Heart left ventricle (tissue), 16 donors: ENCODE results near the gene PRSS16. TPM values are rescaled to one million over a fixed set of nuclear protein-coding genes. Genes with fewer than 3 reads are reported as not detected.
"Not testable (repeated sequence)": the region's sequence is repeated elsewhere in the genome, so short reads cannot be mapped to it uniquely, and the experiment has no call there.

Experiments
- ATAC-seq, 4 donors: fragments of 200-7000 bp; cut with Tn5 transposase; one replicate each; pipeline ENCODE4 v1.9.1; 2020 to 2022; ENCODE audit warnings: moderate library complexity in 4 of 4, mild to moderate bottlenecking in 3 of 4, moderate number of reproducible peaks in 1 of 4
- DNase-seq, 5 donors: peaks; one replicate each; pipeline ENCODE4 v3.0.0-alpha.2; 2020
- H3K27ac ChIP-seq, 12 donors: fragments of 200-600 bp; sonication (generic) in 4 of 12; one replicate each; pipeline versions ENCODE4 v1.5.0 to v1.8.0; 2016 to 2022; ENCODE audit warnings: mild to moderate bottlenecking in 2 of 12
- H3K27me3 ChIP-seq, 9 donors: fragments of 200-600 bp; sonication (generic) in 2 of 9; one replicate each; pipeline versions ENCODE4 v1.5.1 to v1.8.0; 2016 to 2022; ENCODE audit warnings: mild to moderate bottlenecking in 3 of 9
- H3K36me3 ChIP-seq, 9 donors: fragments of 200-600 bp; sonication (generic) in 2 of 9; one replicate each; pipeline versions ENCODE4 v1.5.0 to v1.8.0; 2018 to 2022; ENCODE audit warnings: mild to moderate bottlenecking in 2 of 9
- H3K4me1 ChIP-seq, 12 donors: fragments of 200-600 bp; sonication (generic) in 4 of 12; one replicate each; pipeline versions ENCODE4 v1.5.0 to v1.8.0; 2016 to 2022; ENCODE audit warnings: mild to moderate bottlenecking in 3 of 12
- H3K4me3 ChIP-seq, 12 donors: fragments of 200-600 bp; sonication (generic) in 4 of 12; one replicate each; pipeline versions ENCODE4 v1.5.0 to v1.8.0; 2017 to 2022; ENCODE audit warnings: mild to moderate bottlenecking in 9 of 12, moderate library complexity in 4 of 12
- H3K9me3 ChIP-seq, 12 donors: fragments of 200-600 bp; sonication (generic) in 4 of 12; one replicate each; pipeline versions ENCODE4 v1.5.0 to v1.8.0; 2016 to 2022; ENCODE audit warnings: mild to moderate bottlenecking in 1 of 12
- POLR2A ChIP-seq, 2 donors: fragments of 450-650 bp; IDR thresholded peaks; one replicate each; pipeline ENCODE4 v1.6.1; 2017; ENCODE audit warnings: antibody characterized with exemption in 2 of 2, mild to moderate bottlenecking in 2 of 2, moderate library complexity in 2 of 2
- WGBS, 4 donors: extraction: QIAGEN DNeasy Blood & Tissue Kit in 2 of 4; methylation state at CpG; one replicate each; pipeline versions ENCODE4 v1.1.5 to v1.1.7; 2013 to 2018; 5-methylcytosine and 5-hydroxymethylcytosine counted together
- intact Hi-C, 10 donors: fragments of 100-400 bp; cut with DNase I; formaldehyde crosslinking; loops; one replicate each; pipeline versions ENCODE4 v1.11.1 to v1.14.2; 2022
- polyA plus RNA-seq, 2 donors: library from polyadenylated mRNA; stranded (reverse); fragments of 200-250 nt; gene quantifications; one replicate each; pipeline ENCODE4 v1.2.3, GENCODE V29; 2013
- total RNA-seq, 9 donors: library from RNA; depleted of rRNA in 2 of 9; stranded (reverse); fragments of >200 nt in 2 of 9; fragmentation: NEBNext Ultra II Directional in 3 of 9; extraction: Animal tissue kit (Norgen Biotek cat#: 25700) in 3 of 9; gene quantifications; one replicate each; pipeline versions ENCODE4 v1.1.0 to v1.2.4, GENCODE V29; 2016 to 2023
- TF ChIP-seq, protein P1 (sequence below), 12 donors: fragments of 200-600 bp; sonication (generic) in 4 of 12; IDR thresholded peaks; one replicate each; pipeline versions ENCODE4 v1.5.0 to v1.8.0; 2018 to 2022; ENCODE audit warnings: antibody characterized with exemption in 12 of 12, mild to moderate bottlenecking in 5 of 12
- donor health status: ischemic (EF 13 %, LVEDD 7.1; RV severe dilation, severe dysfunction).
- donor health status: healthy with polysubstance abuse.
- donor health status: DM: no; HTN: yes; CAD: no.
- donor health status: DM: no; HTN: no; CAD: no.
- donor health status: ischemic (EF 25% LVEDD 6.9; RV normal size, moderate dysfunction).
- donor health status: ischemic (EF 25% LVEDD 5.7; RV mildly dilated, moderate dysfunction).
- donor health status: healthy.
- donor health status: DM: yes; HTN: yes; CAD: no.
- donor health status: ischemic (EF 35%, LVEDD 5.7; RV mildly dilated, moderate dysfunction).
- donor health status: nonischemic (EF 11% LVEDD 7.7; RV severe dilation, severe dysfunction).
- donor health status: DM: yes; HTN: yes; CAD: no.
- donor health status: PGD.
- donor health status: ischemic (EF 29% LVEDD 5.4; RV normal size, mild dysfunction).
- donor health status: nonischemic (EF 23%, LVEDD 6.1; RV moderate dilation, normal function).

PRSS16 gene
- total and polyA plus RNA-seq, 11 donors: 0.11 to 1.5 TPM; not detected in 9

DNA sequence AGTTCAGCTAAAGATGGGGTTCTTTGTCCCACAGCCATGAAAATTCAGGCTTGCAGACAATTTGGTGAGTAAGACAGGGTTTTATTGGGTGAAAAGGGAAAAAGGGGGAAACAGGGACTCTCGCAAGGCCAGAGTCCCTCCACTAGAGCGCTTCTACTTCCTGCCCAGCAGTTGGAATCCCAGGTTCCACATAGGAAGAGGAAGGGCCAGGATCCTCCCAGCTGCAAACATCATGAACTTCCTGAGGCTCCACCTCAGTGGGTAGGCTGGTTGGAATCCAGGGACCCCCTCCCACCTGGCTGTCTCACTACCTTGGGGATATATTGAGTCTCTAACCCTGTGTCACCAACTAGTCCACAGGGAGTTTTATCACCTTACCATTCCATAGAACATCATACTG lies 39.5 kb upstream of the PRSS16 start:
- Histone ChIP-seq H3K9me3 (no peaks in the 10 kb centered on the region), H3K27me3 (peaks cover 19 to 87% (median 58%) of the 10 kb centered on the region in 9 donors), H3K36me3 (no peaks in the 10 kb centered on the region), H3K4me1 (peaks cover 0 to 6% (median 0%) of the 10 kb centered on the region in 12 donors), H3K27ac (no peak overlapping the region), H3K4me3 (no peak overlapping the region)
- DNase-seq (no peak), ATAC-seq (no peak)
- TF ChIP-seq POLR2A (IDR thresholded peaks at IDR 0.05): no peak
- TF ChIP-seq, protein P1, sequence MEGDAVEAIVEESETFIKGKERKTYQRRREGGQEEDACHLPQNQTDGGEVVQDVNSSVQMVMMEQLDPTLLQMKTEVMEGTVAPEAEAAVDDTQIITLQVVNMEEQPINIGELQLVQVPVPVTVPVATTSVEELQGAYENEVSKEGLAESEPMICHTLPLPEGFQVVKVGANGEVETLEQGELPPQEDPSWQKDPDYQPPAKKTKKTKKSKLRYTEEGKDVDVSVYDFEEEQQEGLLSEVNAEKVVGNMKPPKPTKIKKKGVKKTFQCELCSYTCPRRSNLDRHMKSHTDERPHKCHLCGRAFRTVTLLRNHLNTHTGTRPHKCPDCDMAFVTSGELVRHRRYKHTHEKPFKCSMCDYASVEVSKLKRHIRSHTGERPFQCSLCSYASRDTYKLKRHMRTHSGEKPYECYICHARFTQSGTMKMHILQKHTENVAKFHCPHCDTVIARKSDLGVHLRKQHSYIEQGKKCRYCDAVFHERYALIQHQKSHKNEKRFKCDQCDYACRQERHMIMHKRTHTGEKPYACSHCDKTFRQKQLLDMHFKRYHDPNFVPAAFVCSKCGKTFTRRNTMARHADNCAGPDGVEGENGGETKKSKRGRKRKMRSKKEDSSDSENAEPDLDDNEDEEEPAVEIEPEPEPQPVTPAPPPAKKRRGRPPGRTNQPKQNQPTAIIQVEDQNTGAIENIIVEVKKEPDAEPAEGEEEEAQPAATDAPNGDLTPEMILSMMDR (IDR thresholded peaks at IDR 0.05): no peak
- 71 to 94% (median 84%) methylated on average over 2 of the region's 2 CpGs for WGBS, 4 donors
- intact Hi-C loops: no loop called here

DNA sequence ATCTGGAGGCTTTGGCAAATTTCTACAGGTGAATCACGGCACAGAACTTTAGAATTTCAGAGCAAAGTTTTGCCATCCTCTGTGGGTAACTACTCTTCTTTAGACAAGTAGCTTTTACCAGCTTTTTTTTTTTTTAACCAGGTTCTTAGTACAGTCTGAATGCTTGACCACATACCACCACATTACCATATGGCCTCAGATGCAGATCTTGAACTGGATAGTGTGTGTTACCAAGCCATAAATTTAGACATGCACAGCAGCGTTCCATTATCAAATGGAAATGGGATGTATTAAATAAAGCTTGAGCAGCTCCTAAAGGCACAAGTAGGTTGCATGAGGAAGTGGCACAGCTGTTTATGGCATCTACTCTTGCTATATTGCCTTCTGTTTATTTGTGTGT lies 38.3 kb upstream of the PRSS16 start:
- H3K9me3 ChIP-seq: no peaks in the 10 kb centered on the region
- intact Hi-C loops: no loop called here
- WGBS, 4 donors: 71 to 85% (median 77%) methylated on average over 2 of the region's 2 CpGs
- DNase-seq (no peak), ATAC-seq (no peak)
- TF ChIP-seq, protein P1 (IDR thresholded peaks at IDR 0.05): no peak
- no peak for TF ChIP-seq POLR2A (IDR thresholded peaks at IDR 0.05)
- peaks cover 0 to 6% (median 0%) of the 10 kb centered on the region in 12 donors for H3K4me1 ChIP-seq
- no peak overlapping the region for H3K4me3 ChIP-seq
- H3K27me3 ChIP-seq: peaks cover 26 to 94% (median 69%) of the 10 kb centered on the region in 9 donors
- H3K36me3 ChIP-seq: no peaks in the 10 kb centered on the region
- H3K27ac ChIP-seq: no peak overlapping the region

DNA sequence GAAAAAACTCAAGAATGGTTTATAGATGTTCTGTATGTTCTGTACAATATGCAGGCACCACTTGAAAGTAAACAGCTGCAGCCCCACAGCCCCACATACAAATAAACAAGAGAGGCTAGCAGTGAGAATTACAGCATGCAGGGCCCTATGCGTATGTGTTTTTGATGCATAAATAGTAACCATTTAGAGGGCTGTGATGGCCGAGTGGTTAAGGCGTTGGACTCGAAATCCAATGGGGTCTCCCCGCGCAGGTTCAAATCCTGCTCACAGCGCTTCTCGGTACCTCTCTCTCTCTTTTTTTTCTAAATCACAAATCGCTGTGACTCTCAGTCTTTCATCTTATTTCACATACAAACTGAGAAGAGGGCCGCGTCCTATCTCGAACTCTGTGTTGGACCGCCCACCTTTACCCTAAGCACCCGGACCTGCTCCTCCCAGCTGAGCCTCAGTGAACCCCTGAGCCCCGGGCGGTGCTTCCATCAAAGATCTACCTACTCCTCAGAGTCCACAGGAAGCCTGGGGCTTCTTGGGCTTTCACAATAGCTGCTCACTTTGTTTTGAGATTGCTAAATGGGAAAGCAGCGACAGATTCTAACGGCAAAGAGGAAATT lies 37.7 kb upstream of the PRSS16 start:
- peaks cover 28 to 96% (median 72%) of the 10 kb centered on the region in 9 donors for H3K27me3 ChIP-seq
- H3K27ac ChIP-seq: no peak overlapping the region
- peaks cover 0 to 6% (median 0%) of the 10 kb centered on the region in 12 donors for H3K4me1 ChIP-seq
- no peaks in the 10 kb centered on the region for H3K36me3 ChIP-seq
- H3K4me3 ChIP-seq: no peak overlapping the region
- intact Hi-C loops: no loop called here
- TF ChIP-seq POLR2A (IDR thresholded peaks at IDR 0.05): no peak
- TF ChIP-seq, protein P1 (IDR thresholded peaks at IDR 0.05): no peak
- peaks cover 0 to 4% (median 0%) of the 10 kb centered on the region in 12 donors for H3K9me3 ChIP-seq
- ATAC-seq (no peak), DNase-seq (no peak)
- 61 to 79% (median 67%) methylated on average over 18 of the region's 18 CpGs for WGBS, 4 donors

DNA sequence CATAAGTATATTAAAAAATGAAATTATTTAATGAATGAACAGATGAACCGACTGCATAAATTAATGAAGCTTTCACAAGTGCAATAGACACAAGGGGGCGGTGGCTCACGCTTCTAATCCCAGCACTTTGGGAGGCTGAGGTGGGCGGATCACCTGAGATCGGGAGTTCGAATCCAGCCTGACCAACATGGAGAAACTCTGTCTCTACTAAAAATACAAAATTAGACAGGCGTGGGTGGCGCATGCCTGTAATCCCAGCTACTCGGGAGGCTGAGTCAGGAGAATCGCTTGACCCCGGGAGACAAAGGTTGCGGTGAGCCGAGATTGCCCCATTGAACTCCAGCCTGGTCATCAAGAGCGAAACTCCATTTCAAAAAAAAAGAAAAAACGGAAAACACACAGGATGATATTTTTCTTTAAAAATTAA lies 34.4 kb upstream of the PRSS16 start:
- ATAC-seq, DNase-seq, H3K27ac ChIP-seq, H3K4me3 ChIP-seq, H3K4me1 ChIP-seq, H3K36me3 ChIP-seq, intact Hi-C loops: not testable (repeated sequence)
- WGBS, 4 donors: 77 to 84% (median 79%) methylated on average over 15 of the region's 15 CpGs
- H3K9me3 ChIP-seq: peaks cover 0 to 14% (median 0%) of the 10 kb centered on the region in 12 donors
- peaks cover 1 to 82% (median 55%) of the 10 kb centered on the region in 9 donors for H3K27me3 ChIP-seq
